ENCODE data around the gene GDAP1L1. TPM values are rescaled to one million over a fixed set of nuclear protein-coding genes. Genes with fewer than 3 reads are reported as not detected.

The GDAP1L1 gene
- total RNA-seq, 4 donors from 2014 or later = not detected

GRCh38 chr20:44258226-44258890 is 11.2 kb downstream of the GDAP1L1 start:
- in situ Hi-C loops (cut with MboI; ENCODE audit: low pct_ligation_motif_present in 1 of 4, low pct_unique_long_range_greater_than_20kb in 1 of 4, low sequenced_read_pairs in 3 of 4) = no loop called here
- 83% methylated on average over 4 to 21 of the region's 28 CpGs for WGBS, 2 donors (ENCODE audit: low coverage in 1 of 2)

GRCh38 chr20:44264287-44264686 is 17.2 kb downstream of the GDAP1L1 start:
- no peak for DNase-seq
- H3K27me3 ChIP-seq = no peaks in the 10 kb centered on the region
- TF ChIP-seq POLR2A (IDR thresholded peaks at IDR 0.05) (no peak), POLR2AphosphoS5 (IDR thresholded peaks at IDR 0.05) (no peak), EP300 (IDR thresholded peaks at IDR 0.05; ENCODE audit: low read depth) (no peak), CTCF (IDR thresholded peaks at IDR 0.05) (no peak)
- H3K9me3 ChIP-seq = no peaks in the 10 kb centered on the region
- no peaks in the 10 kb centered on the region for H3K4me1 ChIP-seq
- no peak overlapping the region for H3K27ac ChIP-seq
- H3K4me3 ChIP-seq = no peak overlapping the region
- no peaks in the 10 kb centered on the region for H3K36me3 ChIP-seq
- intact Hi-C loops (cut with DNase I; ENCODE audit: low total_unique reads) (no loop called here), in situ Hi-C loops (cut with MboI; ENCODE audit: low pct_ligation_motif_present in 1 of 4, low pct_unique_long_range_greater_than_20kb in 1 of 4, low sequenced_read_pairs in 3 of 4) (no loop called here)
- WGBS, 2 donors (ENCODE audit: low coverage in 1 of 2) = 74 to 83% methylated on average over 1 to 5 of the region's 5 CpGs

More at GRCh38 chr20:44258226-44258890, 11.2 kb downstream of the GDAP1L1 start:
- intact Hi-C loops (cut with DNase I; ENCODE audit: low total_unique reads) = no loop called here
- H3K27me3 ChIP-seq = no peaks in the 10 kb centered on the region
- H3K4me1 ChIP-seq = no peaks in the 10 kb centered on the region
- no peaks in the 10 kb centered on the region for H3K36me3 ChIP-seq
- no peak overlapping the region for H3K27ac ChIP-seq
- DNase-seq = no peak
- H3K4me3 ChIP-seq = no peak overlapping the region
- no peaks in the 10 kb centered on the region for H3K9me3 ChIP-seq
- no peak for TF ChIP-seq CTCF (IDR thresholded peaks at IDR 0.05)
- TF ChIP-seq POLR2A (IDR thresholded peaks at IDR 0.05) = no peak
- TF ChIP-seq EP300 (IDR thresholded peaks at IDR 0.05; ENCODE audit: low read depth) = no peak
- TF ChIP-seq POLR2AphosphoS5 (IDR thresholded peaks at IDR 0.05) = no peak

- no peak for TF ChIP-seq CTCF (IDR thresholded peaks at IDR 0.05)
- TF ChIP-seq POLR2AphosphoS5 (IDR thresholded peaks at IDR 0.05) = no peak
- no peak for TF ChIP-seq EP300 (IDR thresholded peaks at IDR 0.05; ENCODE audit: low read depth)
- no peak for TF ChIP-seq POLR2A (IDR thresholded peaks at IDR 0.05)
- Histone ChIP-seq H3K4me3 (no peak overlapping the region), H3K36me3 (no peaks in the 10 kb centered on the region), H3K27ac (no peak overlapping the region), H3K9me3 (no peaks in the 10 kb centered on the region), H3K27me3 (no peaks in the 10 kb centered on the region), H3K4me1 (no peaks in the 10 kb centered on the region)
- 91 to 94% methylated on average over 5 of the region's 5 CpGs for WGBS, 2 donors (ENCODE audit: low coverage in 1 of 2)
- no peak for DNase-seq
- in situ Hi-C loops (cut with MboI; ENCODE audit: low pct_ligation_motif_present in 1 of 4, low pct_unique_long_range_greater_than_20kb in 1 of 4, low sequenced_read_pairs in 3 of 4) = no loop called here
- intact Hi-C loops (cut with DNase I; ENCODE audit: low total_unique reads) = no loop called here
Observed at GRCh38 chr20:44268802-44269201, 21.7 kb downstream of the GDAP1L1 start.

- DNase-seq = no peak
- in situ Hi-C loops (cut with MboI; ENCODE audit: low pct_ligation_motif_present in 1 of 4, low pct_unique_long_range_greater_than_20kb in 1 of 4, low sequenced_read_pairs in 3 of 4) (no loop called here), intact Hi-C loops (cut with DNase I; ENCODE audit: low total_unique reads) (no loop called here)
- Histone ChIP-seq H3K27ac (no peak overlapping the region), H3K27me3 (no peaks in the 10 kb centered on the region), H3K4me1 (no peaks in the 10 kb centered on the region), H3K36me3 (no peaks in the 10 kb centered on the region), H3K9me3 (no peaks in the 10 kb centered on the region), H3K4me3 (no peak overlapping the region)
- 79 to 86% methylated on average over 10 to 14 of the region's 14 CpGs for WGBS, 2 donors (ENCODE audit: low coverage in 1 of 2)
- no peak for TF ChIP-seq POLR2AphosphoS5 (IDR thresholded peaks at IDR 0.05)
- peak in 1 of 5 experiments; percentile 5 for TF ChIP-seq CTCF (IDR thresholded peaks at IDR 0.05)
Observed at GRCh38 chr20:44271915-44272663, 25.0 kb downstream of the GDAP1L1 start.

All from transverse colon (tissue), 4 donors.